Measurements from ENCODE around the gene RASA4B. TPM values are rescaled to one million over a fixed set of nuclear protein-coding genes. Genes with fewer than 3 reads are reported as not detected.

Gene RASA4B
- total and polyA plus RNA-seq, 2 of the 4 experiments (the other 2 are of a cell fraction) = 1.8 to 7.7 TPM

- Histone ChIP-seq H3K9me1 (ENCODE audit: insufficient read depth, low read length) (0 out of 2 replicates have a peak, but pooled peaks cover 2% of the 10 kb centered on the region), H2BK20ac (ENCODE audit: low read depth, low read length) (no peak overlapping the region), H2BK120ac (ENCODE audit: low read depth, low read length) (no peak overlapping the region), H3K4me2 (ENCODE audit: low read depth, low read length) (no peak overlapping the region), H3K9me3 (ENCODE audit: control insufficient read depth, insufficient read depth, low read length) (no peaks in the 10 kb centered on the region), H3K79me1 (ENCODE audit: low read depth in 1 of 2, low read length in 2 of 2) (peaks cover 0 to 3% of the 10 kb centered on the region in 2 experiments; a peak in 2 of 4 replicates), H3K56ac (ENCODE audit: extremely low read depth, insufficient read depth, low read length) (no peak overlapping the region), H3K14ac (replicated peaks; ENCODE audit: low read depth, low read length) (no peak overlapping the region), H4K5ac (ENCODE audit: low read depth, low read length) (no peak overlapping the region), H3K4me1 (ENCODE audit: control insufficient read depth, insufficient read depth, low read length) (no peaks in the 10 kb centered on the region; the same call in 1 of the 2 replicates), H3K4me3 (ENCODE audit: insufficient read depth, low read depth, low read length) (no peak overlapping the region), H2AFZ (replicated peaks; ENCODE audit: low read length, poor library complexity) (no peak overlapping the region), H2AK5ac (ENCODE audit: low read depth, low read length) (no peak overlapping the region), H4K8ac (ENCODE audit: low read depth in 2 of 2, low read length in 2 of 2) (no peak overlapping the region), H2BK5ac (ENCODE audit: low read depth, low read length, poor library complexity, severe bottlenecking) (no peak overlapping the region), H2AK9ac (replicated peaks; ENCODE audit: low read depth, low read length, poor library complexity) (no peak overlapping the region), H3K4ac (ENCODE audit: low read depth, low read length) (no peak overlapping the region), H3K27ac (ENCODE audit: insufficient read depth, low read length) (0 out of 2 replicates have a peak overlapping the region, but pooled peaks have one; percentile 37), H4K91ac (ENCODE audit: insufficient read depth, low read depth, low read length) (no peak overlapping the region), H3K18ac (ENCODE audit: low read depth, low read length) (no peak overlapping the region), H4K20me1 (ENCODE audit: insufficient read depth, low read length) (peaks cover 5% of the 10 kb centered on the region; the same call in 1 of the 2 replicates), H2BK15ac (ENCODE audit: low read depth, low read length) (no peak overlapping the region), H3K23ac (ENCODE audit: low read depth, low read length) (no peak overlapping the region), H3K36me3 (ENCODE audit: control insufficient read depth, insufficient read depth, low read length) (peaks cover 33% of the 10 kb centered on the region), H3K9ac (ENCODE audit: low read depth, low read length) (no peak overlapping the region), H3K27me3 (ENCODE audit: control insufficient read depth, insufficient read depth, low read length) (no peaks in the 10 kb centered on the region)
- DNase-seq (no peak), ATAC-seq (ENCODE audit: low read depth) (no peak)
- 94% methylated on average over 9 of the region's 23 CpGs; no CpG with 5 or more reads in 1 of the 2 experiments for WGBS, 2 experiments (ENCODE audit: extremely low coverage in 2 of 2, insufficient read length in 1 of 2)
- intact Hi-C loops (cut with micrococcal nuclease) (no loop called here), in situ Hi-C loops (cut with MboI; ENCODE audit: low sequenced_read_pairs) (no loop called here), dilution Hi-C loops (cut with HindIII; ENCODE audit: low sequenced_read_pairs, unreplicated experiment) (no loop called here)
- ChIA-PET POLR2A (ENCODE audit: unreplicated experiment) (no interaction called here), CTCF (no interaction called here)
- no peak for TF ChIP-seq BHLHE40 (IDR thresholded peaks at IDR 0.05; ENCODE audit: low read depth, low read length)
- no peak for TF ChIP-seq ELK1 (IDR thresholded peaks at IDR 0.05; ENCODE audit: borderline replicate concordance, low read depth, low read length)
- no peak for TF ChIP-seq SMC3 (IDR thresholded peaks at IDR 0.05; ENCODE audit: low read depth, low read length)
- no peak for TF ChIP-seq CTCF (conservative IDR thresholded peaks at IDR 0.05; ENCODE audit: low read depth, low read length)
- no peak for TF ChIP-seq CEBPB (IDR thresholded peaks at IDR 0.05; ENCODE audit: low read depth, low read length)
- TF ChIP-seq FOS (IDR thresholded peaks at IDR 0.05; ENCODE audit: low read depth, low read length) = no peak
- no peak for TF ChIP-seq MAZ (IDR thresholded peaks at IDR 0.05; ENCODE audit: borderline replicate concordance, low read depth, low read length)
- no peak for TF ChIP-seq POLR2A (IDR thresholded peaks at IDR 0.05; ENCODE audit: low read depth, low read length)
- TF ChIP-seq USF2 (IDR thresholded peaks at IDR 0.05; ENCODE audit: low read depth, low read length) = no peak
- TF ChIP-seq RFX5 (IDR thresholded peaks at IDR 0.05; ENCODE audit: low read depth, low read length) = no peak
- no peak for TF ChIP-seq MXI1 (IDR thresholded peaks at IDR 0.05; ENCODE audit: borderline replicate concordance, low read depth, low read length)
- no peak for TF ChIP-seq RAD21 (IDR thresholded peaks at IDR 0.05; ENCODE audit: low read length)
- no peak for TF ChIP-seq RCOR1 (IDR thresholded peaks at IDR 0.05; ENCODE audit: insufficient replicate concordance, low read length)
- no peak for TF ChIP-seq NFE2L2 (IDR thresholded peaks at IDR 0.05; ENCODE audit: low read depth, low read length)
- TF ChIP-seq MAFK (IDR thresholded peaks at IDR 0.05; ENCODE audit: low read depth, low read length) = no peak
- no peak for TF ChIP-seq CHD1 (IDR thresholded peaks at IDR 0.05; ENCODE audit: low read depth, low read length)
- BruUV-seq (replicated peaks) = no TSS peak
Observed at GRCh38 chr7:102473271-102473991, 44.1 kb downstream of the RASA4B start.
